Activated naive CD4-positive, alpha-beta T cell treated with Interleukin-2 at 50 U/mL for 16 hours (primary cell): ENCODE data around the gene RERE.
"Not testable (repeated sequence)": the region's sequence is repeated elsewhere in the genome, so short reads cannot be mapped to it uniquely, and the experiment has no call there.

ENCODE experiments used
- DNase-seq: peaks from one replicate; pipeline ENCODE4 v3.0.0-alpha.2; 2020

The RERE gene

DNA sequence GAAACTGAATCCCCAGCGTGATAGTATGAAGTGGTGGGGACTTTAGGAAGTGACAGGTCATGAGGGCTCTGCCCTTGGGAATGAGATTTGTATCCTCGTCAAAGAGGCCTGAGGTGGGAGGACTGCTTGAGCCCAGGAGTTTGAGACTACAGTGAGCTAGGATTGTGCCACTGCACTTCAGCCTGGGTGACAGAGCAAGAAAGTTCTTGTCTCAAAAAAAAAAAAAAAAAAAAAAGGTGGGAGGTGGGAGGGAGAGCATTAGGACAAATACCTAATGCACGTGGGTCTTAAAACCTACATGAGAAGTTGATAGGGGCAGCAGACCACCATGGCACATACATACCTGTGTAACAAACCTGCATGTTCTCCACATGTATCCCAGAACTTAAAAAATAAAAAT is 24.0 kb upstream of the RERE start:
- DNase-seq: no peak

DNA sequence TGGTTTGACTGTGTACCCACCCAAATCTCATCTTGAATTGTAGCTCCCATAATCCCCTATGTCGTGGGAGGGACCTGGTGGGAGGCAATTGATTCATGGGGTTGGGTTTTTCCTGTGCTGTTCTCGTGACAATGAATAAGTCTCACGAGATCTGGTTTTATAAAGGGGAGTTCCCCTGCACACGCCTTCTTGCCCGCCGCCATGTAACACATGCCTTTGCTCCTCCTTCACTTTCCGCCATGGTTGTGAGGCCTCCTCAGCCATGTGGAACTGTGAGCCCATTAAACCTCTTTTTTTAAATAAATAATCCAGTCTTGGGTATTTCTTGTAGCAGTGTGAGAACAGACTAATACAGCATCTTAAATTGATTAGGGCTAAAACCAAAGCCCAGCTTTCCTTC is 22.6 kb upstream of the RERE start:
- no peak for DNase-seq

DNA sequence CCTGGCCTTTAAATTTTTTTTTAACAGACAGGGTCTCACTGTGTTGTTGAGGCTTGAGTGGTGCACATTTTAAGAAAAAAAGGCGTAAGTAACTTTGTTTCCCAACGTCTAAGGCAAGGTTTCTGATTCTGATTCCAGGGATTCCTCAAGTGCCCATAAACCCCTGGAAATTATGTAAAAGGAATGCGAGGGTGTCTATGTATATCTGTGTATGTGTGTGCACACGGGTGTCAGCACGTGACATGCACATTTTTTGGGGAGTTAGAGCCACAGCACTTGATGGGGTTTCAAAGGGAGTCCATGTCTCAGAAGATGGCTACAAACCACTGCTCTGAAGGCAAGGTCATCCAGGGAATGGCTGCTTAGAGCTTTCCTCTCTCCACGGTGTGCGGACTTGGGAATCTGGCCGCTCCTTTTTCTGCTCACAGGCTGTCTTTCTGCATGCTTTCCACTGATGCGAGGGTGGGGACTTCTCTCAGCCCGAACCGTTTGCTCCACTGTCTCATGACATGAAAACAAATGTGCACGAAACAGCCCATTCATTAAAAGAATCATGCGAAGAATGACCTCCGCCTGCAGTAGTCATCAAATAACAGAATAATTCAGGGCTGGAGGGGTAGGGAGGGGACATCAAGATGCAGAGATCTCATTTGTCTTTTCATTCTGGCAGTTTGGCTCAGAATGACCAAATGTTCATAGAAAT is 18.7 kb upstream of the RERE start:
- no peak for DNase-seq

DNA sequence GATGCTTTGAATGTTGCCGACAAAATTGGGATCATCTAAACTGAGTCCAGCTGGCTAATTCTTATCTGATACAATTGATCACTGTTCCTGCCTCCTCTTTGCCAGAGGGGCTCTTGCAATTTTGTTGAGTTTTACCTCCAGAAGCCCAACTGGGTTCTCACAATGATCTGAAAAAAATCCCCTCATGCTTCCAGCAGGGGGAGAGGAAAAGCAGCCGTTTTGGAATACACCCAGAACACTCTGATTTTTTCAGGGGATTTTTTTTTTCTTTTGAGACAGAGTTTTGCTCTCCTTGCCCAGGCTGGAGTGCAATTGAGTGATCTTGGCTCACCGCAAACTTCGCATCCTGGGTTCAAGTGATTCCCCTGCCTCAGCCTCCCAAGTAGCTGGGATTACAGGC is 13.9 kb upstream of the RERE start:
- DNase-seq: no peak

DNA sequence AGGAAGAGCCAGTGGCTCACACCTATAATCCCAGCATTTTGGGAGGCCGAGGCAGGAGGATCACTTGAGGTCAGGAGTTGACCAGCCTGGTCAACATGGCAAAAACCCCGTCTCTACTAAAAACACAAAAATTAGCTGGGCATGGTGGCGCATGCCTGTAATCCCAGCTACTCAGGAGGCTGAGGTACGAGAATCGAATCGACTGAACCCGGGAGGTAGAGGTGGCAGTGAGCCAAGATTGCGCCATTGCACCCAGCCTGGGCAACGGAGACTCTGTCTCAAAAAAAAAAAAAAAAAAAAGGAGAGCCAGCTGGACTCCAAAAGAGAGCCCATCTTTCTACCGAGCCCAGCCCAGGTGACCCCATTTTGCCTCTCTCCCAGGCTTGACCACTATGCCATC is 13.3 kb upstream of the RERE start:
- DNase-seq: not testable (repeated sequence)

DNA sequence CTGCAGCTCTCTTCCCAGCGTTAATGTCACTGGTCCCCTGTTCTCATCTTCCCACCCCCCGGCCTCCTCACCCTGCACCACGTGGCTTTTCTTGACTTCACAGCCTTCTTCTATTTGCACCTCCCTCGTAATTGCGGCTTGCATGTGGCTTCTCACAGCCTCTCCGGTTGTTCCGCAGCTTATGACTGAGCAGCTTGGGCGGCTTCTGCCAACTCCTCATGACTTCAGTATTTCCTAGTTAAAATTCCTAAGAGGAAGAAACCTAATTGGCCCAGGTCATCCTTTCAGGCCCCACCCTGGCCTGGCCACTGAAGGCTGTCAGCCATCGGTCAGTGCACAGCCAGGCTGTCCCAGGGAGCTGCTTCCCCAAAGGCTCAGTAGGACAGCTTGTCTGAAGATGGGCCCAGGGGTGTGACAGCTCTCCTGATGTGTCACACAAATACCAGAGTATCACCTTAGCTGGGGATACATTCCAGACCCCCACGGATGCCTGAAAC is 8.6 kb upstream of the RERE start:
- DNase-seq: no peak

DNA sequence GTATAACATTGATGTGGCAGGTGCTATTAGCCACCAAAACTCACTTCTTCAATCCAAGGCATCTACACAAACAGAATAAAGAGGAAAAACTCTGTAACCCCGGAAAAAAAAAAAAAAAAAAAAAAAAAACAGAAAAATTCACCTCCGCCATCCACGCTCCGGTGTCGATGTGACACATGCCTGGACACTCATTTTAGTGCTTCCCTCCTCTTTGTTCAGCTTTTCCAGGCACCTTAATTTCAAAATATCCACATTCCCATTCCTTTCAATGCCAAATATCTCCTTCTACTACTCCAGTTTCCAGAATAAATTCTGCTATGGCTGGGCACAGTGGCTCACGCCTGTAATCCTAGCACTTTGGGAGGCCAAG is 5.8 kb upstream of the RERE start:
- DNase-seq: no peak

DNA sequence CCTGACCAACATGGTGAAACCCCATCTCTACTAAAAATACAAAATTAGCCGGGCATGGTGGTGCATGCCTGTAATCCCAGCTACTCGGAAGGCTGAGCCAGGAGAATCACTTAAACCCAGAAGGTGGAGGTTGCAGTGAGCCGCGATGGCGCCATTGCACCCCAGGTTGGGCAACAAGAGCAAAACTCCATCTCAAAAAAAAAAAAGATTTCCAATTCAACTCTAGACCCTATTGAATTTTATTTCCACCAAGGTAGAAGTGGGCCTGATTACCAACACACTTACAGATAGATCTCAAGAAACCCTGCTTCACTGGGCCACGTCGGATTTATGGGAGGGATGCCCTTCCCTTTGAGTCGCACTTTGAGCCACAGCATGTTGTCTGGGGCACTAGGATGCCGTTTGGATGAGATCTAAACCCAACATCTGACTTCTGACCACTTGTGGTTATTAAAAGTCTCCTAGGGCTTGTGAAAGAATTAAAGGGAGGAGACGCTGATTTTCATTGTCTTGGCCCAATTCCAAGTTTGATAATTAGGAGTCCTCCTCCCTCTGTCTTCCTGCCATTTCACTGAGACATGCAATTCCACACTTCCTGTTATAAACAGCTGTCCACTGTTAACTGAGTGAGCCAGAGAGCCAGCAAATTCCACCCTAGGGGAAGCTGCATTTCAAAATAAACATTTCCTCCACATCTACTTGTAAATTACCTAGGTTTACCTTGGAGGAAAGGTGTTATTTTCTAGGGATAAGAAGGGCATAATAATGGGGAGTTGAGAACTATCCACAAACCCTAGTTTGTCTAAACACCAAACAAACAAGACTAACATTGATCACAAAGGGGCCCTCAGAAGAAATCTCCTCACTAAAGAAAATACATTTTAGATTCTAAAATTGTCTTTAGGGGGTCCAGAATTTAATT is 5.2 kb upstream of the RERE start:
- DNase-seq: no peak

DNA sequence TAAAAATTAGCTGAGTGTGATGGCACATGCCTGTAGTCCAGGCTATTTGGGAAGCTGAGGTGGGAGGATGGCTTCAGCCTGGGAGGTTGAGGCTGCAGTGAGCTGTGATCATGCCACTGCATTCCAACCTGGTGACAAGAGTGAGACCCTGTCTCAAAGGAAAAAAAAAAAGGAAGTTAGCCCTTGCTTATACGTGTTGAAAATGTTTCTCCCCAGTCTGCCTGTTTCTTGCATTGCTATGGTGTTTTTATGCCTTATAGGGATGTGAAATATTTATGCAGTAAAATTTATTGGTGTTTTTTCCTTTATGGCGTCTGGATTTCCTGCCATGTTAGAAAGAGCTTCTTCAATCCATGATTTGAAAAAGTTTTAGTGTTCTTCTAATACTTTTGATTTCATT is 3.6 kb upstream of the RERE start:
- no peak for DNase-seq

DNA sequence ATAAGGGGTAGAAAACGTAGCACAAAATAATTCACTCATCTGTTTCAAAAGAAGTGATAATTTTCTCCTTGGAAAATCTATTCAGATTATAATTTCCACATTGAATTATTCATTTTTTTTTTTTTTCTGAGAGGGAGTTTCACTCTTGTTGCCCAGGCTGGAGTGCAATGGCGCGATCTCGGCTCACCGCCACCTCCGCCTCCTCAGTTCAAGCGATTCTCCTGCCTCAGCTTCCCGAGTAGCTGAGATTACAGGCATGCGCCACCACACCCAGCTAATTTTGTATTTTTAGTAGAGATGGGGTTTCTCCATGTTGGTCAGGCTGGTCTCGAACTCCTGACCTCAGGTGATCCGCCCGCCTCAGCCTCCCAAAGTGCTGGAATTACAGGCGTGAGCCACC is 1.3 kb upstream of the RERE start:
- not testable (repeated sequence) for DNase-seq

DNA sequence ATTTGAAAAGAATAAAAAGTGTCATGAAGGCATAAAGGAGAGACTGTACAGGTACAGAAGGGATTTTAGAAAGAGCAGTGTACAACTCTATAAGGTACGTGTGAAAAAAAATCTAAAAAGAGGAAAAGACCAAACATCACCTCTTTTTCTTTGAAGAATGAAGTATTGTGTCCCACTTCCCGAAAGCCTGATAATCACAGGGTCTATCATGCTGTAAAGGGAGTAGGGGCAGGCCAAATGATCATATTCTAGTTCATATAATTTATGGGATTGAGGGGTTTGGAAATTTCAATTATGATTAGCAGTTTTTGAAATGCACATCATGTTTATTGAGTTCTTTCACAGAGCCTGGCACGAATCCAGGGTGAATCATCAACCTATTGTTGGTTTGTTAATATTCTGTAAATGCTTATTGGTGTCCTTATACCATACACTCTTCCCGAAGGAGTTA is 910 bp upstream of the RERE start:
- no peak for DNase-seq

DNA sequence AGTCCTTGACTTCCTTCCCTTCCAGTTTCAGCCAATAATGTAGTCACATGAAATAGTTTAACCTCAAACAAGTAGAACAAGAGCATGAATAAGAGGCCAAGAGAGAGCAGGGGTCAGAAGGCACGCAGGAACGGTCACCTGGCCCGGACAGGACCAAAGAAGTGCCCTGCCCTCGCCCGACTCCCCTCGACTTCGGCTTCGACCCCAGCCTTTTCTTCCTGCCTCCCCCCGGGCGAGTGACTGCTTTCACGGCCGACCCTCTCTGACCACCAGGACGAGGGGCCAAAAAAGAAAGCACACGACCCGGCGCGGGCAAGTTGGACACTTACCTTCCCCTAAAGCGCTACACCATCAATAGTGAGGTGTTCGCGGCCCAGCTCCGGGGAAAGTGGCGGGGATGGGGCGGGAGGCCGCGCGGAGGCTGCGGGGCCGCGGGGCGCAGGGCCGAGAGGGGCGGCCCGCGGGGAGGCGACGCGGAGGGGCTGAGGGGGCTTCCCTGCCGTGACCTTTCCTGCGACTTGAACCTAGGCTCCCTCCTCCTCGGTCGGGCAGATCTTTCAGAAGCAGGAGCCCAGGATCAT is 519 bp downstream of the RERE start:
- peak; percentile 18 for DNase-seq

DNA sequence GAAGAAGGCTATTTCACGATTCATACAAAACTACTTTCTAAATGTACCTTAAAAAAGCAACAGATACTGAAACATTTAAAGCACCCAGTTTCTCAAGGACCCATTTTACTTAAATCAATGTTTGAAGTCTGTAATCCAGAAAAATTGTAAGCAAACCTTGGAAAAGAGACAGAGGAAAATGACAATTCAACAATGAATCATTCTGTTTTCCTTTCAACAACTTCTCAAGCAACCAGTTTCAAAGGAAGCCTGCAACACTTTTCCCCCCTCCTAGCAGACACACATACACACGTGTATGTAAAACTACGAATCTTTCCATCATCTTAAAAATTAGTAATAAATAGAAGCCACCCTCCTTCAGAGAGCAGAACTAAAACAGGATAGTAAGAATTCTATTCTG is 1.2 kb downstream of the RERE start:
- DNase-seq: no peak

DNA sequence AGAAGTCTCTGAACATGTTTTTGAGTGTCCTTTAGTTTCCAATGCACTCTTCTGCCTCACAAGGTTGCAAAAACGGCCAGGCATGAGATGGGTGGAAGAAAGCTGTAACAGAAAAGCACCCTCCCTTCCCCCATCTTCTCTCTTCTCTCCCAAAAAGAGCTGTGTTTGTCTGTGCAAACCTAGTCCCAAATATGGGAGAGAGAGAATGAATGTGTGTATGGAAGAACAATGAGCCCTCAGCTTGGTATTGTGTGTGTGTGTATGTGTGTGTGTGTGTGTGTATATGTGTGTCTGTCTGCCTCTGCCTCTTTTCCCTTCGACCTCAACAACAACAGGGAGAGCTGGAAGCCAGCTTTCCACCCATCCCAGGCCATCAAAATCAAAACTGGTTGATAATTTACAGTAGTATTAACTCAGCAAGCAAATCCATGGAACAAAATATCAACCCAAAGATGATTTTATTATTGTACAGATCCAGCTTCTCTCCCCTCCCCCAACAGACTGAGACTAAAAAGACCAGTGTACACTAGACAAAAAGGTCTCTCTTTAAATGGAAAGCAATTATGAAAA is 1.8 kb downstream of the RERE start:
- no peak for DNase-seq

DNA sequence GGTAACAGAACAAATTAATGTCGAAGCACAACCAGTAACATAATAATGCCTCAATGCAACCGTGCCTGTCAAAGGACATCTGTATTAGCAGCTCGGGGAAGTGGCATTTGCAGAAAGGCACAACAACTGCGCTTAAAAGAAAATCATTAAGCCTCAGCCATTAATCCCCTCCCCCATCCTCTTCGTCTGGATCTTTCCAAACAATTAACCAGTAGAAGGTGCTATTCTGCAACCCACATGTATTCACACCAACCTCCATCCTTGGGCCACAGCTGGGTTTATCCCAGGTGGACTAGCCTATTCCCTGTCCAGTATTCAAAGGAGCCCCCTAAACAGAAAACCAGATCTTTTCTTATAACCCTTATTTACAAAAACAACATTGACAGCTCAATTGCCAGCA is 2.6 kb downstream of the RERE start:
- no peak for DNase-seq

DNA sequence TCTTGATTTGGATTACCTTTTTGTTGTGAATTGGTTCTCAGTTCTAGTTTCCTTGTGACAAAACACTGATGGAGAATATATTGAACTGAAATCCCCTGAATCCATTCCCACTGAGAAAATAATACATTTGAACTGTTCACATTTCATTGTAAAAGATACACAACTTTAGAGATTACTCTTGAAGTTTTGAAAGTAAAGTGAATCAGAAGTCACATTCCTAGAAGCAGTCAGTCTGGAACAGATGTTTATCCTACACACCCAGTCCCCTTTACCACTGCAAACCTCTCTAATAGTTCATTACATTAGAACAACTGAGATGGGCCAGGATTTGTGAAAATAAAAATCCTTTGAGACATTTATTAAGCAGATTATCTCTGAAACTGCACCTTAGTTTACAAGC is 3.4 kb downstream of the RERE start:
- DNase-seq: no peak

DNA sequence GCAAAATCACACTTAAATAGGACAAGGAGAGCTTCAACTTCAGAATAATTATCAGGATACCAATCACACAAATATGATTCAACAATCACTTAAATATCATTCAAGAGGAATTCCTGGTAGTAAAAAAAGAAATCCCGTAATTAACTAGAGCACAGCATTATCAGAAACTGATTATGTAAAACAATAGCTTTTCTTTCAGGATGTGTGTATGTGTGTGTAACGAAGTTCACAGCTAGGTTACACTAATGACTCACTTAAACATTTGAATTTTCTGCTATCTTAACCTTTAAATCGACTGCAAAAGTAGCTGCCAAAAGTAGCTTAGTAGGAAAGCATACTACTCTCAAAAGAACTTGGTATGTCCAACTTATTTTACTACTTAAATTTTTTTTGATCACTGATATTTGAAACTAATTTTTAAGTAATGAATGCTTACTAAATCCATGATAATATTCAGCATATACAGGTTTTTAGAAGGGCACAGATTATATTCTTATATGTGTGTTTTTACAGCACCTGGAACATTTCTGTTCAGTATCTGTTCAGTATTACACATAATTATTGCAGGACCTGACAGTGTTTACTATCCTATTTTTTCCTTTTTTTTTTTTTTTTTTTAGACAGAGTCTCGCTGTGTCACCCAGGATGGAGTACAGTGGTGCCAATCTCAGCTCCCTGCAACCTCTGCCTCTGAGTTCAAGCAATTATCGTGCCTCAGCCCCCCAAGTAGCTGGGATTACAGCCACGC is 4.2 kb downstream of the RERE start:
- DNase-seq: no peak

DNA sequence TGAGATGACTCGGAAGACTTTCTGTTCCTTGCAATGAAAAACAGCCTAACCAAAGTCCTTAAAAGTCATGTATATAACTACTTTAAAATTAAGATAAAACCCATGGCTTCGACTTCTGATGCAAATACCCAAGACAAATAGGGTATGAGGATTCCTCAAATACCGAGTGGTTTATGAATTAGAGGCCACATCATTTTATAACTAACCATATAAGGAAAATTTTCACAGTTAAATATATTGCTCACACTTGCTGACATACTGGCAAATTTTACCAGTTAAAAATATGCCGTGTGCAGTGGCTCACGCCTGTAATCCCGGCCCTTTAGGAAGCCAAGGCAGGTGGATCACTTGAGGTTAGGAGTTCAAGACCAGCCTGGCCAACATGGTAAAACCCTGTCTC is 5.4 kb downstream of the RERE start:
- no peak for DNase-seq

DNA sequence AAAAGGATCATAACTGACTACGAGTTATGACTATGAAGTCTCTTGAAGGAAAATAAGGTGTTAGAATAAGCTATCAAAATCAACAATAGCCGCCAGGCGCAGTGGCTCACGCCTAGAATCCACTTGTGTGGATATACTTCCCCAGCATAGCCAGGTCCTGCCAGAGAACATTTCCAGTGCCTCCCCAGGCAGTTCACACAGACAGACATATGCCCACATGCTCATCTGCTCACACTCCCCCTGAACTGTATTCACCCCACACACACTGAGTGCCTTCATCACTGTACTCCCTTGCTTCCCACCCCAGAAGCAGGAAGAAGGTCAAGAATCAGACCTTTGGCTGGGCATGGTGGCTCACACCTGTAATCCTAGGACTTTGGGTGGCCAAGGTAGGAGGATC is 6.5 kb downstream of the RERE start:
- DNase-seq: no peak

DNA sequence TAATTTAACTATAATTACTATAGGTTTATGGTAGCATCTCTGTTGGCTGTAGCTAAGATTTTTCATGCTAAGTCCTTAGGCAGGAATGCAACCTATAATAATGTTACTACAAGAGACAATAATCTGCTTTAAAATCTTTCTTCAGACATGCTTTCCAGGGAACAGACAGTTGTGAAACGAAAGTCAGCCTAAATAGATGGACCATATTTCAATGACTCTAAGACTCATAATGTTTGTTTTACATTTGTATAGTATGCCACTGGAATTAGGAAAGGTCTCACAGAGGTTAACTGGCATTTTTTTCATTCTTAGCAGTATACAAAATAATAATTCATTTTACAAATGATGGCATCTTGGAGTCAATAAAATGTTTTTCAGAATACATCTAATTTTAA is 8.1 kb downstream of the RERE start:
- DNase-seq: no peak

DNA sequence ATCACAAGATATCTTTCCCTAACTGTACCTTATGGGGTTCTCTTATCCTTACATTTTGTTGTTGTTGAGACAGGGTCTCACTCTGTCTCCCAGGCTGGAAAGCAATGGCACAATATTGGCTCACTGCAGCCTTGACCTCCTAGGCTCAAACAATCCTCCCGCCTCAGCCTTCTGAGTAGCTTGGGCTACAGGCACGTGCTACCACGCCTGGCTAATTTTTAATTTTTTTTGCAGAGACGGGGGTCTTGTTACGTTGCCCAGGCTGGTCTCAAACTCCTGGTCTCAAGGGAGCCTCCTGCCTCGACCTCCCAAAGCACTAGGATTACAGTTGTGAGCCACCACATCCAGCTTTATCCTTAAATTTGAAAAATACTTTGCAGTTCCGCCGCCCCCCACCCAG is 10.4 kb downstream of the RERE start:
- DNase-seq: no peak

DNA sequence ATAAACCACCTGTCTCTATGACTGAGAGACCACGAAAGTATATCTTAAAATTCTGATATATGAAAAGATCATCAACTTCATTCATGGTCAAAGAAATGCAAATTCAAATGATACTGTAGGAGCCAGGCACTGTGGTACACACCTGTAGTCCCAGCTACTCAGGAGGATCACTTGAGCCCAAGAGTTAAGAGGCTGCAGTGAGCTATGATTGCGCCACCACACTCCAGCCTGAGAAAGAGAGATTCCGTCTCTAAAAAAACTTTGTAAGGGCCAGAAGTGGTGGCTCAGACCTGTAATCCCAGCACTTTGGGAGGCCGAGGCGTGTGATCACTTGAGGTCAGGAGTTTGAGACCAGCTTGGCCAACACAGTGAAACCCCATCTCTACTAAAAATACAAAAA is 17.0 kb downstream of the RERE start:
- no peak for DNase-seq

DNA sequence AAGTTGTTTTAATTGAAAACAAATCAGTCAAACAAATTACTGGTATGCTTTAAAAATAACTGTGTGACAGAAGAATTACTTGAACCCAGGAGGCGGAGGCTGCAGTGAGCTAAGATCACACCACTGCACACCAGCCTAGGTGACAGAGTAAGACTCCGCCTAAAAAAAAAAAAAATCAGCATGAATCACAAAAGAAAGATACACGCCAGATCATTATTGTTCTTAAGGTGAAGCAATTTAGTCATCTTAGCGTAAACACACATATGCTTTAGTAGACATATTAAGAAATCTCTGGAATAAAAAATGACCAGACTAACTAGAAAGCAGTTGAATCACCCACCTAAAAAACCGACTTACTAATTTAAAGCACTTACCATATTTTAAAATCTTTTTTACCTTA is 20.2 kb downstream of the RERE start:
- DNase-seq: no peak
